Spinal cord (tissue), 10 donors: ENCODE data around the gene MARCHF10. TPM values are rescaled to one million over a fixed set of nuclear protein-coding genes. Genes with fewer than 3 reads are reported as not detected.

ENCODE experiments used
- DNase-seq, 6 donors: peaks; one replicate each; pipeline versions ENCODE4 v3.0.0 to v3.0.0-alpha.2; 2013 to 2015; ENCODE audit warnings: low spot score in 6 of 6, low read depth in 4 of 6
- H3K27ac ChIP-seq: one replicate; pipeline ENCODE4 v1.5.1; 2013; ENCODE audit warnings: low read depth, low read length, control low read depth
- H3K27me3 ChIP-seq: one replicate; pipeline ENCODE4 v1.6.1; 2013; ENCODE audit warnings: low read length; ENCODE audit not compliant: control insufficient read depth, insufficient read depth
- H3K36me3 ChIP-seq: one replicate; pipeline ENCODE4 v1.6.1; 2013; ENCODE audit warnings: low read length; ENCODE audit not compliant: control insufficient read depth, insufficient read depth
- H3K4me1 ChIP-seq: one replicate; pipeline ENCODE4 v1.6.1; 2013; ENCODE audit warnings: low read length; ENCODE audit not compliant: control insufficient read depth, insufficient read depth
- H3K4me3 ChIP-seq: one replicate; pipeline ENCODE4 v1.5.1; 2013; ENCODE audit warnings: low read depth, low read length, control low read depth
- H3K9me3 ChIP-seq: one replicate; pipeline ENCODE4 v1.6.1; 2013; ENCODE audit warnings: low read length; ENCODE audit not compliant: control insufficient read depth, insufficient read depth
- WGBS: methylation state at CpG from one replicate; pipeline ENCODE4 v1.1.5; 2013; ENCODE audit warnings: missing lambda C conversion rate; ENCODE audit not compliant: insufficient coverage; 5-methylcytosine and 5-hydroxymethylcytosine counted together
- polyA plus RNA-seq, 2 donors: library from polyadenylated mRNA; unstranded; fragments of 120-200 nt; gene quantifications; one replicate each; pipeline ENCODE4 v1.2.1, GENCODE V29; 2013; ENCODE audit not compliant: insufficient read length in 2 of 2
- total RNA-seq, 2 donors: library from RNA; depleted of rRNA in 1 of 2; stranded (reverse); fragments of 120-200 nt in 1 of 2; fragments of >200 nt in 1 of 2; gene quantifications; one replicate each; pipeline versions ENCODE4 v1.2.3 to v1.2.4, GENCODE V29; 2013 to 2014
- donor health status: healthy.

The MARCHF10 gene
- total and polyA plus RNA-seq, 4 donors: 0.59 to 3.6 (median 2.6) TPM

DNA sequence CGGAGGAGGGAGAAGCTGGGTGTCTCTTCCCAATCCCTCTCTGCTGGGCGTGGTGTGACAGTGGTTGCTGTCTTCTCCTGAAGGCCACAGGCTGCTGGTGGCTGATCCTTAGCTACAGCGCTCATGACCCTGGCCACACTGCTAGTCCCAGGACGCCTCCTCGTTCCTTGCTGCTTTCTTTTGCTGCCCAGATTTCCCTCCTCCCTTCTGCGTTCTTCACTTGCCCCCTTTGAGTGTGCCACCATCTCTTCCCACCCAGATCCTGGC, 90.6 kb downstream of the MARCHF10 start:
- WGBS: 96% methylated on average over 5 of the region's 6 CpGs
- no peak for DNase-seq
- no peaks in the 10 kb centered on the region for H3K27me3 ChIP-seq
- H3K36me3 ChIP-seq: no peaks in the 10 kb centered on the region
- no peak overlapping the region for H3K4me3 ChIP-seq
- H3K27ac ChIP-seq: no peak overlapping the region
- H3K9me3 ChIP-seq: no peaks in the 10 kb centered on the region
- peaks cover 15% of the 10 kb centered on the region for H3K4me1 ChIP-seq

GRCh38 chr17:62716834-62717588, 91.1 kb downstream of the MARCHF10 start:
- Histone ChIP-seq H3K4me3 (no peak overlapping the region), H3K9me3 (no peaks in the 10 kb centered on the region), H3K36me3 (no peaks in the 10 kb centered on the region), H3K27ac (no peak overlapping the region), H3K27me3 (no peaks in the 10 kb centered on the region), H3K4me1 (peaks cover 20% of the 10 kb centered on the region)
- no peak for DNase-seq
- 90% methylated on average over 21 of the region's 23 CpGs for WGBS

- Histone ChIP-seq H3K27me3 (no peaks in the 10 kb centered on the region), H3K4me3 (no peak overlapping the region), H3K9me3 (no peaks in the 10 kb centered on the region), H3K4me1 (peaks cover 27% of the 10 kb centered on the region), H3K27ac (no peak overlapping the region), H3K36me3 (no peaks in the 10 kb centered on the region)
- no peak for DNase-seq
- WGBS: 96% methylated on average over 15 of the region's 18 CpGs
Measured at GRCh38 chr17:62715882-62716390, 92.2 kb downstream of the MARCHF10 start.

DNA sequence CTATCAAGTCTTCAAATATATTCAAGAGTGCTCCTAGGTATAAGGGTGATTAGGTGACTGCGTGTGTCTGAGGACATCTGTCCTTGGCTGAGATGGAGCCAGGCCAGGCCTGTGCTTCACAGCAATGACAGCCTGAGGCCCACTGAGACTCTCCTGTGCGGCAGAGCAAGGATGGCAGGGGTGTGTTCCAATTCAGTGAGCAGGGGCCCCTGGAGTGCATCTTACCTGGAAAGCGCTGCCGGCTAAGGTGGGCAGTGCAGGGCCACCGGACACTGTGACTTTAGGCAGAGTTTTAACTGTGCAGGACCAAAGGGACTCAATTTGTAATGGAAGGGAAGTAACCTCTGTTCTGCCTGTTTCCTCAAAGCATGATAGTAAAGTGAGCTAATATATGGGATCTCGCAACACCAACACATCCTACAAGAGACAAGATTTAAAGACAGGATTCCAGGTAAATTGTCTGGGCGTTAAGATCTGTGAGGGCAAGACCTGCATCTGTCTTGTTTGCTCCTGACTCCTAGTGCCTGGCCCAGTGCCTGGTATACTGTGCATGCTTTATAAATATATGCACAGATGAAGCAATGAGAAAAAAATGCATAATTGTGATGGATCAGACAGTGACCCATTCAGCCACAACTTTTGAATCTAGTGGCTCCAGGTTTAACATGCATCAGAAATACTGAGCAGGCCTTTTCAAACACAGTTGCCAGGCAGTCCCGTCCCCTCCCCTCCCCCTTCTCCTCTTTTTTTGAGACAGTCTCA, 93.9 kb downstream of the MARCHF10 start:
- no peaks in the 10 kb centered on the region for H3K9me3 ChIP-seq
- no peaks in the 10 kb centered on the region for H3K27me3 ChIP-seq
- DNase-seq: no peak
- H3K36me3 ChIP-seq: no peaks in the 10 kb centered on the region
- H3K4me3 ChIP-seq: no peak overlapping the region
- no peak overlapping the region for H3K27ac ChIP-seq
- WGBS: 77% methylated on average over 7 of the region's 8 CpGs
- peaks cover 27% of the 10 kb centered on the region for H3K4me1 ChIP-seq

GRCh38 chr17:62713086-62713881, 94.8 kb downstream of the MARCHF10 start:
- no peak overlapping the region for H3K27ac ChIP-seq
- H3K4me3 ChIP-seq: no peak overlapping the region
- no peaks in the 10 kb centered on the region for H3K27me3 ChIP-seq
- H3K36me3 ChIP-seq: no peaks in the 10 kb centered on the region
- 33% methylated on average over 11 of the region's 17 CpGs for WGBS
- H3K9me3 ChIP-seq: peaks cover 6% of the 10 kb centered on the region
- DNase-seq: peak in 3 of 6 donors; percentile 28 to 89 (median 71)
- H3K4me1 ChIP-seq: peaks cover 27% of the 10 kb centered on the region

DNA sequence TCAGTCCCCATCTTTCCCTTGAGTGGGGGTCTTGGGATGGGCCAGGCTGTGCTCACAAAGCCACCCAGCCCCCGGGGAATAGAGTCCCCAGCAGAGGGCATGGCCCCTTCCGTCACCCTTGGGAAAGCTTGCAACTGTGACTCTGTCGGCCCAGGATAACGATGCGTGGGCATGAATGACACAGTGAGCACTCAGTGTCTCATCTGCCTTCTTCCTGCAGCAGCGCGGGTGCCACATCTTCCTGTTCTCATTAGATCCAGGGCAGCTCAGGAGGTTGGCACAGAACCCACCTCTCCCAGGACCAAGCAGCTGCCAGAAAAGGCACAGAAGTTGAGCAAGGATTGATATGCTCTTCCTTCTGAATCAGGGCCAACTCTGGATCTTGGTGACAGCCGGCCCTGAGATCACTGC, 95.9 kb downstream of the MARCHF10 start:
- Histone ChIP-seq H3K4me1 (peaks cover 31% of the 10 kb centered on the region), H3K9me3 (peaks cover 6% of the 10 kb centered on the region), H3K27me3 (no peaks in the 10 kb centered on the region), H3K27ac (no peak overlapping the region), H3K4me3 (no peak overlapping the region), H3K36me3 (no peaks in the 10 kb centered on the region)
- whole genome bisulfite sequencing: 35% methylated on average over 7 of the region's 8 CpGs
- peak in 1 of 6 donors; percentile 45 for DNase-seq

DNA sequence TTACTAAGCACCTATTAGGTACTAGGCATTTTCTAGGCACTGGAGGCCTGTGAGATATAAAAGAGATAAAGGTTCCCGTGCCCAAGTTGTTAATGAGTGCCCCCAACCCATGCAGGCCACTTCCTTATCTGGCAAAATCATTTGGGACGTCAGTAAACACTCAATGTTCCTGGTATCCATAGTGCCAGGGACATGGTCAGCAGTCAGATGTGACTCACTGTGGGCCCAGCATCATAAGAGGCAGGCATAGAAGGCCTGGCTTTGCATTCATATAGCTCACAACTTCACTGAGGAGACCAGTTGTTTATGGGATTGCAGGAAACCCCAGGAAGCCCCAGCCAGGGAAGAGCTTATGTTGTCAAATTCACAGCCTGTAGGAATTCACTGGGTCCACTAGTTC, 99.5 kb downstream of the MARCHF10 start:
- H3K4me1 ChIP-seq: peaks cover 56% of the 10 kb centered on the region
- no peak overlapping the region for H3K4me3 ChIP-seq
- 95% methylated on average over 2 of the region's 2 CpGs for WGBS
- no peaks in the 10 kb centered on the region for H3K27me3 ChIP-seq
- H3K9me3 ChIP-seq: peaks cover 6% of the 10 kb centered on the region
- no peak for DNase-seq
- H3K27ac ChIP-seq: no peak overlapping the region
- H3K36me3 ChIP-seq: no peaks in the 10 kb centered on the region

DNA sequence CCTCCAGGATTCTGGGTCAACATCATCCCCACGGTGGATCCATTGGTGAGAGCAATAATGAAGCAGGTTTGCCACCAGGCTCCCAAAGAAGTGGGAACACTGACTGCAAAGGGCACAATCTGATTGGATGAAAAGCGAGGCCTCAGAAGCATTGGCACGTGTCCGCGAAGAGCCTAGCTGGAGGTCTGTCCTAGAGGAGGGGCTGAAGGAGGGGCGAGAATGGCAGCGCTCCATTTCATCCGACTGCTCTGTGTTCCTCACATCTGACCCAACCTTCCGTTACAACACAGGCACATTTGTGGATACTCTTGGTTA, 100.7 kb downstream of the MARCHF10 start:
- DNase-seq: no peak
- peaks cover 6% of the 10 kb centered on the region for H3K9me3 ChIP-seq
- H3K36me3 ChIP-seq: peaks cover 2% of the 10 kb centered on the region
- WGBS: 80% methylated on average over 1 of the region's 9 CpGs
- no peaks in the 10 kb centered on the region for H3K27me3 ChIP-seq
- no peak overlapping the region for H3K4me3 ChIP-seq
- peaks cover 52% of the 10 kb centered on the region for H3K4me1 ChIP-seq
- H3K27ac ChIP-seq: no peak overlapping the region

DNA sequence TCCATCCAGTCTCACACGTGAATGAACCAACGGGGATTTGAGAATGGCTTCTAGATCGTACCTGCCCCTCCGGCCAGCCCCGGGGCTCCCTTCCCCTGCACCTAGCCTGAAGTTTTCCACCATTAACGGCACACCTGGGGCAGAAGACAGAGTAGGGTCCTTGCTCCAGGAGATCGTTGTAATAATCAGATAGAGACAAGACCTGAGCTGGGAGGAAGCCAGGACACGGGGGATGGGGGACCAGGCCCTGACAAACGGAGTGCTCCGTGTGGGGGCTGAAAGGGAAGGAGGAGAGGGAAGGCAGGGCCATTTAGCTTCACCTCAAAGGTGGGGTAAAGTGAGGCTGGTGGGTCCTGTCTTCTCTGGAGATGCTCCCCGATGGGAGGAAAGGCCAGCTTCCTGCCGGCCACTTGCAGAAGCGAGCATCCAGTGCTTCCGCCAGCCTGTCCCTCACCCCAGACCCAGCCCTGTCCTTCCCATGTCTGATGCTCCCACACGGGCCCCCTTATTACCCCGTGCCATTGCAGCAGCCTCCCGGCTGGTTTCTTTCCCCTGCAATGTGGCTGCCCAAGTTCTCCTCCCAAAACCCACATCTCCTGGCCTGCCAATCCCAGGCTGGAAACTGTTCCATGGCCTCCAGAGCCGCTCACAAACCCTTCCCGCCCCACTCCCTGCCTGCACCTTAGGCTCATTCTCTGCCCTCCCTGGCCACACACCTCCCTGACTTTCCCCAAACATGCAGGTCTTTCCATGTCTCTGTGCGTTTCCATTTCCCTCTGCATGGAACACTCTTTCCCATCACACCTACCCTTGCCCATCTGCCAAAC, 101.3 kb downstream of the MARCHF10 start:
- Histone ChIP-seq H3K4me1 (peaks cover 46% of the 10 kb centered on the region), H3K4me3 (no peak overlapping the region), H3K9me3 (peaks cover 6% of the 10 kb centered on the region), H3K27ac (peak overlapping the region; percentile 81), H3K27me3 (no peaks in the 10 kb centered on the region), H3K36me3 (peaks cover 2% of the 10 kb centered on the region)
- no peak for DNase-seq
- 71% methylated on average over 19 of the region's 20 CpGs for WGBS
